IPS-15b (cell line): ENCODE results near the gene LIPN.

Experiments used
- H3K27me3 ChIP-seq: one replicate; pipeline ENCODE4 v1.6.1; 2013; ENCODE audit warnings: low read length; ENCODE audit not compliant: control insufficient read depth, insufficient read depth
- H3K36me3 ChIP-seq: one replicate; pipeline ENCODE4 v1.6.1; 2013; ENCODE audit warnings: low read length; ENCODE audit not compliant: control insufficient read depth, insufficient read depth
- H3K4me1 ChIP-seq: one replicate; pipeline ENCODE4 v1.6.1; 2013; ENCODE audit warnings: mild to moderate bottlenecking, low read length; ENCODE audit not compliant: control insufficient read depth, insufficient read depth
- H3K4me3 ChIP-seq: one replicate; pipeline ENCODE4 v1.5.1; 2013; ENCODE audit warnings: low read depth, low read length
- H3K9ac ChIP-seq: one replicate; pipeline ENCODE4 v1.6.1; 2013; ENCODE audit warnings: low read depth, mild to moderate bottlenecking, low read length
- H3K9me3 ChIP-seq: one replicate; pipeline ENCODE4 v1.6.1; 2013; ENCODE audit warnings: mild to moderate bottlenecking, low read length; ENCODE audit not compliant: control insufficient read depth, insufficient read depth

LIPN gene

DNA sequence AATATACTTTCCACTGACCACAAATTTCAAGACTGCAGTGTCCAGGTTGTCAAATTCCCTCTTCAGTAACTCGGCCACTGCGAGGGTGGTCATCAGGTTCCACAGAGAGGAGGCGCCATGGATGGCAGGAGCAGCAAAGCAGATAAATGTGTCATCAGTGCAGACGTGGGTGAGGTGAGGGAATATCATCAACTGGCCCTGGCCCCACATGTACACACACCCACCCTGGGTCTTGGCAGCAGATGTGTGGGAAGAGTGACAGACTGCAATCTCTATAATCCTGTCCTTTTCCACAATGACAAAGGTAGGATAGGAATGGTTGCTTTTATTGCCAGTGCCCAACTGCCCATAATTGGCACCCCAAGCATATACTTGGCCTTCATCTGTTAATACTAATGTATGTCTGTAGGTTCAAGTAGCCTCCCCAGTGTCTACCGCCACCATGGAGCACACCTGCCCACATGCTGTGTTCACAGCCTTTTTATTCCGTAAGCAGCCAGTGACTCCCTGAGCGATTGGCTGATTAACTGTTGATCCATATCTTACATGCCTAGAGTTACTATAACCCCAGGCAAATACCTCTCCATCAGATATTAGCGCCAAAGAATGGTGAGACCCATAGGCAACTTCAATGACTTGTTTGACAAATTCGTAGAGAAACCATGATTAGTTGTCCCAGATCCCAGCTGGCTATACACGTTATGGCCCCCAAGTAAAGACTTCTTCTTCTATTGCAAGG lies 26.4 kb downstream of the LIPN start:
- H3K4me1 ChIP-seq, result no peaks in the 10 kb centered on the region
- no peak overlapping the region for H3K9ac ChIP-seq
- no peak overlapping the region for H3K4me3 ChIP-seq
- H3K9me3 ChIP-seq, result no peaks in the 10 kb centered on the region
- no peaks in the 10 kb centered on the region for H3K36me3 ChIP-seq
- no peaks in the 10 kb centered on the region for H3K27me3 ChIP-seq

DNA sequence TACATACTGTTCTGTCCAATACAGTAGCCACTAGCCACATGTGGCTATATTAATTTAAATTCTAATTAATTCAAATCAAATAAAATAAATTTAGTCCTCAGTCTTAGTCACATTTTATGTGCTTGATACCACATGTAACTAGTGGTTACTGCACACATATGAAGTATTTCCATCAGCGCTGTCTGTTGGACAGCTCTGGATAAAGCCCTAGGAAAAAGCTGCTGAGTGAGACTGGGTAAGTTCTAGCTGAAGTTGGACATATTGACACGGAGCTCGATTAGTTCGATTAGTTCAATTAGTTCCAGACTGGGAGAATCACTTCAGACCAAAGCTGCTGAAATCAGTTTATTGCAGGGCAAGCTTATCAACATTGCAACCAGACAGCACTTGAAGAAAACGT lies 27.6 kb downstream of the LIPN start:
- H3K9ac ChIP-seq, result no peak overlapping the region
- H3K4me3 ChIP-seq, result no peak overlapping the region
- H3K4me1 ChIP-seq, result no peaks in the 10 kb centered on the region
- H3K36me3 ChIP-seq, result no peaks in the 10 kb centered on the region
- no peaks in the 10 kb centered on the region for H3K9me3 ChIP-seq
- H3K27me3 ChIP-seq, result no peaks in the 10 kb centered on the region

DNA sequence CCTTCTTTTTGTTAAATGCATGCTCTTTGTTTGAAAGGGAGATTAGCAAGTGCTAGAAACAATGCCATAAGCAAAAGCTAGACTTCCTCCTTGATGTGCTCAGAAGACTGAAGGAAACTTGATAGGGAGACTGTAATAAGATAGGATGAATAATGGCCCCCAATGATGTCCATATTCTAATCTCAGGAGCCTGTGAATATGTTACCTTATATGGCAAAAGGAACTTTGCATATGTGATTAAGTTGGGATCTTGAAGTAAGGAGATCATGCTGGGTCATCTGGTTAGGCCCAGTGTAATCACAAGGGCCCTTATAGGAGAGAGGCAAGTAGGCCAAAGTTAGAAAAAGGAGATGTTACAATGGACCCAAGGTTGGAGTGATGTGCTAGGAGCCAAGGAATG lies 29.1 kb downstream of the LIPN start:
- H3K27me3 ChIP-seq, result no peaks in the 10 kb centered on the region
- H3K9me3 ChIP-seq, result no peaks in the 10 kb centered on the region
- no peaks in the 10 kb centered on the region for H3K4me1 ChIP-seq
- no peak overlapping the region for H3K9ac ChIP-seq
- H3K4me3 ChIP-seq, result no peak overlapping the region
- H3K36me3 ChIP-seq, result no peaks in the 10 kb centered on the region

DNA sequence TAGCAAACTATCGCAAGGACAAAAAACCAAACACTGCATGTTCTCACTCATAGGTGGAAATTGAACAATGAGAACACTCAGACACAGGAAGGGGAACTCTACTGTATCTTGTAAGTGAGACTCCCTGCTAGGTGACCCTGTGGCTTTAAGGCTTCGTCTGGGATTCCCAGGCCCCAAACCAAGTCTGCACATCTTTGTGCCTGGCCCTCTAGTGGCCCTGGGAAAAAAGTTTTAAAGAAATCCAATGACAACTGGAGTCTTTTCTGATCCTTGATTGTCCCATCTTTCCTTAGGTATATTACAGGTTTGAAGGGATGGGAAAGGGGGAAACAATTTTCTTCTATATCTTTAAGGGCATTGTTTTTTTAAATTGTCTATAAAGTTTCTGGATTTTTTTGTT lies 32.1 kb downstream of the LIPN start:
- Histone ChIP-seq H3K27me3 (no peaks in the 10 kb centered on the region), H3K36me3 (no peaks in the 10 kb centered on the region), H3K4me1 (no peaks in the 10 kb centered on the region), H3K4me3 (no peak overlapping the region), H3K9ac (no peak overlapping the region), H3K9me3 (no peaks in the 10 kb centered on the region)

DNA sequence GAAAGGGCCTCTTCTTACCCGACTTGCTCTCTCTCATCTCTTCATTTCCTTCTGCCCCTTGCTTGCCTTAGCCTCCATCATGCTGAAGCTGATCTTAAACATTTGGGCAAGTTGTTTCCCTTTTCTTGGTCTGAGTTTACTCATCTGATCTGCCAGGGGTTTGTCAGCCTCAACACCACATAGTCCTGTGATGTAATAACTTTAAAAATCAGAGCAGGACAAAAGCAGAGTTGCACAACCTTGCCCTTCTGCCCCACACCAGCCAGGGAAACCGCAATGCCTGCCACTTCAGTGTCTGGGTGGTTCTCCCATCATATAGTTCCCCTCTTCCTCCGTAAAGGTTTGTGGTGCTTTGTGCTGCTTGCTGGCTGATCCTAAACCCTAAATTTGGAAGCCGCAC lies 32.8 kb downstream of the LIPN start:
- Histone ChIP-seq H3K36me3 (no peaks in the 10 kb centered on the region), H3K4me3 (no peak overlapping the region), H3K27me3 (no peaks in the 10 kb centered on the region), H3K9ac (no peak overlapping the region), H3K9me3 (no peaks in the 10 kb centered on the region), H3K4me1 (no peaks in the 10 kb centered on the region)

DNA sequence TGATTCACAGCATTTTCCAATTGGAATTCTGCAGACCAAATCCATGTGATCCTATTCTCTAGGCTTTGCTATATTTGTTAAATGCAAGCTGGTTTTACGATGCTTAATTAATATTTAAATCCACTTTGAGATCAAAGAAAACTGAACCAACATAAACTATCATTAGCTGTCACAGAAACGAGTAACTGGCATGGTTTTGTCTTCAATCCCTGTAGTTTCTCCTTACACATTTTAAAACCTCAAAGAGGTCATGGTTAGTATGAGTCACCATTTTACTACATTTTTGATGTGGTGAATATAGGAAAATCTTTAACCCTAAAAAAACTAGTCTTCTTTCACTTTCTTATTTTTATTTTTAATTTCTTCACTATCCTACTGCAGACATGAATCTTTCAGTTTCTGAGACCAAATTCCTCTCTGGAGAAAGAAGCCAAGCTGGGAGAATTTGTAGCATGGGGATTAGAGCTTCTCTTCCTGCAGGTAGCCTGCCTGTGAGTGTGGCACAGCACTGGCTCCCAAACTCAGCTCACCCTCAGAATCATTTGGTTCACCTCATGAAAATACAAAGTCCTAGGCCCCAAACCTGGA lies 34.0 kb downstream of the LIPN start:
- no peak overlapping the region for H3K4me3 ChIP-seq
- H3K9me3 ChIP-seq, result no peaks in the 10 kb centered on the region
- H3K4me1 ChIP-seq, result no peaks in the 10 kb centered on the region
- no peaks in the 10 kb centered on the region for H3K27me3 ChIP-seq
- H3K9ac ChIP-seq, result no peak overlapping the region
- H3K36me3 ChIP-seq, result no peaks in the 10 kb centered on the region

DNA sequence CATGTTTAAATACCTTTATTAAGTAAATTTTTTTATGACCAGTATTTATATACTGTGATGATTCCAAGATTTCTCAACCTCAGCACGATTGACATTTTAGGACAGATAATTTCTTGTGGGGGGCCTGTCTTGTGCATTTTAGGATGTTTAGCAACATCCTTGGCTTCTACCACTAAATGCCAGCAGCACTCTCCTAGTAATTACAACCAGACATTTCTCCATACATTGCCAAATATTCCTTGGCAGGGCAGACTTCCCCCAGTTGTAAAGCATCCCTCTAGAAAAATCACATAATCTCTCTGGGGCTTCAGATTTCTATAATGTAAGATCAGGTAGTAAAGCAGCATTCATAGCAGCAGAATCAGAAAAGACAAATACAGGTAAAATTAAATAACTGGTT lies 34.9 kb downstream of the LIPN start:
- Histone ChIP-seq H3K4me1 (no peaks in the 10 kb centered on the region), H3K27me3 (no peaks in the 10 kb centered on the region), H3K36me3 (no peaks in the 10 kb centered on the region), H3K9ac (no peak overlapping the region), H3K9me3 (no peaks in the 10 kb centered on the region), H3K4me3 (no peak overlapping the region)

DNA sequence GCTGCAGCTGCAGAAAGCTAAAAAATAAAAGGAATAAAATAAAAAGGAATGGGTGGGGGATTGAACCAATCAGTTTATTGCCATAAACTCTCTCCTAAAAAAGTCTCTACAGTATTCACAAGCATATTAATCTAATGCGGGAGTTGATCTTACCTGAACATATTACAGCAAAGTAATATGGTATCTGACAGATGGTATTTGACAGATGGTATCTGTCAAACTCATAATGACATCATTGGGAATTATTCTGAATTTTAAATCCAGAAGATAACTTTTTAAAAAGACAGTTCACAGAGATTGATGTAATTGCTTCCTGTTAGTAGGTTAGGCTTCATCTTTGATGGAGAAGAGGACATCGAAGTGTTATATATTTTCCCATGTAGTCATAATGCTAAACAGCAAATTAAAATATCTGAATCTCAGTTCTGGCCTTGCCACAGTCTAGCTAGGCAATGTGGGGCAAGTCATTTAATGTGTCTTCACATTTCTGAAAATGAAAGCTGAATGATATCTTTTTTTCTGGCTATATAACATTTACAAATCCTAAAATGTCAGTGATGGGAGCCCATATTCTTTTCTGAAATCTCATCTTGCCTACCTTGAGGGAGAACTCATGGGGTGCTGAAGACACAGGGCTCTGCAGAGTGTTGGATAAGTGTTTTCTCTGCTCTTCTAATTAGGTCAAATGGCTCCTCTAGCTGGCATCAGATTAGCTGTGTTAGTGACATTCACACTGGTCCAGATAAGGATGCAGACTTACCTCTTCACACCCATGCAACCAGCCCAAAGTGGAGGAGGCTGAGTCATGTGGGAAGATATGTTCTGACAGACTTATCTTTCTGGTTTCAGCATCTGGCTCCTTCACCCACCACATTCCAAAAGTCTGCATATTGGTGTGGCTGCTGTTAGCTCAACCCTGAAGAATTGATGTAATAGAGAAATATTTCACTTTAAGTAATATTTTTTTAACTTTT lies 40.6 kb downstream of the LIPN start:
- Histone ChIP-seq H3K27me3 (no peaks in the 10 kb centered on the region), H3K36me3 (no peaks in the 10 kb centered on the region), H3K9ac (no peak overlapping the region), H3K4me3 (no peak overlapping the region), H3K4me1 (peaks cover 6% of the 10 kb centered on the region), H3K9me3 (no peaks in the 10 kb centered on the region)

DNA sequence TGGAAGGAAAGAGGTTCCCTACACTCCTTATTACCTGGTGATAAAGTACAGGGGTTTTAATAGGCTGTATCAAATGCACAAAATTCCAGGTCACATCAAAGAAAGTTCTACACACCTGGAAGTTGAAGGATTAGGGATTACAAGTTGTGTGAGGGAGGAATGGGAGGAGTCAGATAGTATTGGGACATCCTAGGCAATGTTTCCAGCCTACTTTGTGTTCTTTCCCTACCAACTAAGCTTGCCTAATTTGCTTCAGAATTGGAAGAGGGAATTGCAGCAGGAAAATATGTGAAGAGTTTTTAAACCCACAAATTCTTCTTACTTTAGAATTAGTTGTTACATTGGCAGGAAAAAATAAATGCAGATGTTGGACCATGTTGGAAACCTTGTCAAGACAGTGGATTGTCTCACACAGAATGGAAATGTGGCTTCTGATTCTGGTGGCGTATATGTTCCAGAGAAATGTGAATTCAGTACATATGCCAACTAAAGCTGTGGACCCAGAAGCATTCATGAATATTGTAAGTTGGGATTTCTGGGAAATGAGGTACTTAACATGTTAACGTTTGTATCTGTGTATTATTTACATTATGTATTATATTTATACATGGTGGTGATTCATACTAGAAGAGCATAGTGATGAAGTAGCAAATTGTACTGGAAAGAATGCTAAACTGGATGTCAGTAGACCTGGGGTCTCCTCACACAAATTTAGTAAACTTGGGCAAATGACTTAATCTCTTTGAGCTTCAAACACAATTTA lies 42.9 kb downstream of the LIPN start, which contains the start of gene LIPM:
LIPM (plus strand) TSS at position 208 of the 763 bp plus-strand sequence; CDS start at position 375, 167 bp downstream.
- H3K4me1 ChIP-seq, result peaks cover 6% of the 10 kb centered on the region
- H3K9me3 ChIP-seq, result no peaks in the 10 kb centered on the region
- H3K9ac ChIP-seq, result no peak within 1 kb of the TSS

GRCh38 chr10:88803641-88804040 lies 43.8 kb downstream of the LIPN start:
- H3K27me3 ChIP-seq, result no peaks in the 10 kb centered on the region
- no peak overlapping the region for H3K9ac ChIP-seq
- H3K4me3 ChIP-seq, result no peak overlapping the region
- no peaks in the 10 kb centered on the region for H3K9me3 ChIP-seq
- H3K4me1 ChIP-seq, result peaks cover 6% of the 10 kb centered on the region
- H3K36me3 ChIP-seq, result no peaks in the 10 kb centered on the region

More for the DNA sequence above, 42.9 kb downstream of the LIPN start, which contains the start of gene LIPM:
- no peaks in the 10 kb centered on the region for H3K27me3 ChIP-seq
- no peaks in the 10 kb centered on the region for H3K36me3 ChIP-seq
- H3K4me3 ChIP-seq, result no peak within 1 kb of the TSS
